GM21786 (cell line): ENCODE results near the gene PRPS1.
A peak's percentile ranks its signal among the peaks of the same experiment; 100 is the strongest.
"Not testable (repeated sequence)": the region's sequence is repeated elsewhere in the genome, so short reads cannot be mapped to it uniquely, and the experiment has no call there.

ENCODE experiments used
- ATAC-seq: cut with Tn5 transposase; IDR thresholded peaks from one replicate; pipeline ENCODE4 v1.9.1; 2021; ENCODE audit not compliant: unreplicated experiment

Gene PRPS1

GRCh38 chrX:107673933-107674479, 45.7 kb downstream of the PRPS1 start:
- peak; percentile 87 for ATAC-seq

GRCh38 chrX:107674480-107675364, 46.4 kb downstream of the PRPS1 start:
- peak; percentile 16 for ATAC-seq

GRCh38 chrX:107675365-107675654, 47.0 kb downstream of the PRPS1 start:
- ATAC-seq, result no peak

GRCh38 chrX:107675823-107676555, 47.7 kb downstream of the PRPS1 start:
- ATAC-seq, result no peak

- peak; percentile 17 for ATAC-seq
Measured at GRCh38 chrX:107676559-107677378, 48.5 kb downstream of the PRPS1 start.

GRCh38 chrX:107677501-107677901, 49.2 kb downstream of the PRPS1 start:
- no peak for ATAC-seq

- no peak for ATAC-seq
Measured at GRCh38 chrX:107677909-107678308, 49.6 kb downstream of the PRPS1 start.

GRCh38 chrX:107678957-107679740, 50.8 kb downstream of the PRPS1 start:
- no peak for ATAC-seq

GRCh38 chrX:107682256-107682655, 53.9 kb downstream of the PRPS1 start:
- no peak for ATAC-seq

- ATAC-seq, result no peak
Measured at GRCh38 chrX:107683124-107683895, 55.0 kb downstream of the PRPS1 start.

GRCh38 chrX:107683931-107684330, 55.6 kb downstream of the PRPS1 start:
- ATAC-seq, result no peak

GRCh38 chrX:107684956-107685385, 56.7 kb downstream of the PRPS1 start:
- peak; percentile 97 for ATAC-seq

GRCh38 chrX:107685586-107685985, 57.3 kb downstream of the PRPS1 start:
- not testable (repeated sequence) for ATAC-seq

GRCh38 chrX:107686026-107686425, 57.7 kb downstream of the PRPS1 start:
- ATAC-seq, result no peak

GRCh38 chrX:107686792-107687191, 58.5 kb downstream of the PRPS1 start:
- no peak for ATAC-seq

- ATAC-seq, result no peak
Measured at GRCh38 chrX:107687445-107687844, 59.1 kb downstream of the PRPS1 start.

GRCh38 chrX:107691024-107691448, 62.7 kb downstream of the PRPS1 start:
- no peak for ATAC-seq

- no peak for ATAC-seq
Measured at GRCh38 chrX:107699616-107700015, 71.3 kb downstream of the PRPS1 start.

- ATAC-seq, result no peak
Measured at GRCh38 chrX:107700317-107700774, 72.0 kb downstream of the PRPS1 start.
